RWPE1 (cell line): ENCODE measurements around the gene OTOGL.

Source experiments
- CTCF ChIA-PET: fragments of 350-600 bp; sonication (Branson Sonifier 250); formaldehyde crosslinking; extraction: SDS; loops from one replicate; lab custom pipeline; 2021; lab: Yijun Ruan, JAX
- POLR2A ChIA-PET: fragments of 400-600 bp; formaldehyde crosslinking; extraction: SDS; loops from one replicate; lab custom pipeline; 2020; ENCODE audit warnings: antibody characterized with exemption; ENCODE audit not compliant: low non-redundant PET; lab: Yijun Ruan, JAX
- DNase-seq: peaks from one replicate; pipeline ENCODE4 v3.0.0; 2012; ENCODE audit warnings: low spot score
- H3K27ac ChIP-seq: fragments of 450-650 bp; 2 replicates; pipeline ENCODE4 v1.5.1; 2017
- TF ChIP-seq, protein P1 (sequence below): fragments of 450-650 bp; conservative IDR thresholded peaks from 2 replicates; pipeline ENCODE4 v1.5.1; 2017; ENCODE audit warnings: low read depth, mild to moderate bottlenecking

The OTOGL gene

DNA sequence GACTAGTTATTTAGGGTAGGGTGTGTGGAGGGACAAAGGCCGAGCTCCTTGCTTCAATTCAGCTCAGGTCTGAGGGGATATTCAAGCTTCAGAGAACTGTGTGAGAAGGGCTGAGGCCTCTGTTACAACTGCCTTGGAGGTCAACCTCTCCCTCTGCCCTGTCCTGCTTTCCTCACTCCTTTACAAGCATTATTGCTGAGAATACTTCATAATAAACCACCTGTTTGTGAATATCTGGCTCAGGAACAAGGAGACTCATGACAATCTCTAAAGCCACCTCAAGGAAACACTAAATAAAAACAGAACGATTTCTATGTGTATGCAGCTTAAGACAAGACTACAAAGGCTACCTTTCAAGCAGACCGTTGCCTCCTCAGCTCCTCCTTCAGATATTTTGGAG is 21.7 kb downstream of the OTOGL start:
- ChIA-PET POLR2A (no interaction called here), CTCF (interaction anchor here (0.7 kb wide), 2 partner anchors 182 to 885 kb away, joined by 3 read pairs; no protein-coding TSS in a partner anchor)
- DNase-seq, result no peak
- no peak overlapping the region for H3K27ac ChIP-seq
- TF ChIP-seq, protein P1, sequence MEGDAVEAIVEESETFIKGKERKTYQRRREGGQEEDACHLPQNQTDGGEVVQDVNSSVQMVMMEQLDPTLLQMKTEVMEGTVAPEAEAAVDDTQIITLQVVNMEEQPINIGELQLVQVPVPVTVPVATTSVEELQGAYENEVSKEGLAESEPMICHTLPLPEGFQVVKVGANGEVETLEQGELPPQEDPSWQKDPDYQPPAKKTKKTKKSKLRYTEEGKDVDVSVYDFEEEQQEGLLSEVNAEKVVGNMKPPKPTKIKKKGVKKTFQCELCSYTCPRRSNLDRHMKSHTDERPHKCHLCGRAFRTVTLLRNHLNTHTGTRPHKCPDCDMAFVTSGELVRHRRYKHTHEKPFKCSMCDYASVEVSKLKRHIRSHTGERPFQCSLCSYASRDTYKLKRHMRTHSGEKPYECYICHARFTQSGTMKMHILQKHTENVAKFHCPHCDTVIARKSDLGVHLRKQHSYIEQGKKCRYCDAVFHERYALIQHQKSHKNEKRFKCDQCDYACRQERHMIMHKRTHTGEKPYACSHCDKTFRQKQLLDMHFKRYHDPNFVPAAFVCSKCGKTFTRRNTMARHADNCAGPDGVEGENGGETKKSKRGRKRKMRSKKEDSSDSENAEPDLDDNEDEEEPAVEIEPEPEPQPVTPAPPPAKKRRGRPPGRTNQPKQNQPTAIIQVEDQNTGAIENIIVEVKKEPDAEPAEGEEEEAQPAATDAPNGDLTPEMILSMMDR, result no peak

DNA sequence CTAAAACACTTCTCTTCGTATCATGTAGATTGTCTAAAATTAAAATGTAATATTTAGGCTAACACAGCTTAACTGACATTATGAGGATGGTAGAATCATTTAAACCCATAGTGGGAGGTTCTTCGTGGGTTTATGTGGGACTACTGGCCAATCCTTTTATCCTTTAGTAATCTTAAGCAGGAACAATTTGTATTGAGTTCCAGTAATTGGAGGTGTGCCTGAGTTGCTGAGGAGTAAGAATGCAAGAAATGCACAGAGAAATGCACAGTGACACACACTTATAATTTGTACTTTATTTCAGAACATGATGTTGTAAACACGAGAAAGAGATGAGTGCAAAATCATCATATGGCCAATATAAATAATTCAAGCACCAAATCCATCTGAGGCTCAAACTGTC is 22.3 kb downstream of the OTOGL start:
- no peak overlapping the region for H3K27ac ChIP-seq
- DNase-seq, result no peak
- ChIA-PET POLR2A (no interaction called here), CTCF (interaction anchor here (0.7 kb wide), 1 partner anchor 181 kb away, joined by 3 read pairs; no protein-coding TSS in a partner anchor)
- TF ChIP-seq, protein P1, result no peak

DNA sequence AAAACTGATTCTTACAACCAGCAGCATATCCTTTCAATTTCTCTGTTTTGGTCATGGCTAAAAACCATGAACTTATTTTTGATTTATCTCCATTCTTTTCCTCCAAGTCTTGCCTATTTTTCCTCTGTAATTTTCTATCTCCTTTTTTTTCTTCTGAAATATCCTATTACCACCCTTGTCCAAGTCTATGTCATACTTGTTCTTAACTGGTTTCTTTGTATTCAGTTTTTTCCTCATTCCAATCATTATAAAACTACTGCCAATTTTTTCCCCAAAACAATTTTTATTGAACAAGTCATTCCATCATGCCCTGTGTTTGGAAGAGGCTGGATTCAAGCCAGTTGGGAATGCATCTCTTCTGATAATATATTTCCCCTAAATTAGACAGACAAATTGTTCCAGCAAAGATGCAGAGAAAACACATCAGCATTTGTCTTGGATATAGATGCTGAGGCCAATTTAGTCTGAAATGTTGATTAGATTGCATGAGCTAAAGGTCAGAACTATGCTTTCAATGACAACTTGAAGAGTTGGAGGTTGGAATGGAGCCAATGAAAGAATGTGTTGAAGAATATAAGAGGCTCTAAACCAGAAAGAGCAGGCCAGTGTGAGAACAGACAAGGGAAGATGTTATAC is 30.7 kb downstream of the OTOGL start:
- ChIA-PET CTCF (no interaction called here), POLR2A (no interaction called here)
- no peak overlapping the region for H3K27ac ChIP-seq
- TF ChIP-seq, protein P1, result no peak
- no peak for DNase-seq

DNA sequence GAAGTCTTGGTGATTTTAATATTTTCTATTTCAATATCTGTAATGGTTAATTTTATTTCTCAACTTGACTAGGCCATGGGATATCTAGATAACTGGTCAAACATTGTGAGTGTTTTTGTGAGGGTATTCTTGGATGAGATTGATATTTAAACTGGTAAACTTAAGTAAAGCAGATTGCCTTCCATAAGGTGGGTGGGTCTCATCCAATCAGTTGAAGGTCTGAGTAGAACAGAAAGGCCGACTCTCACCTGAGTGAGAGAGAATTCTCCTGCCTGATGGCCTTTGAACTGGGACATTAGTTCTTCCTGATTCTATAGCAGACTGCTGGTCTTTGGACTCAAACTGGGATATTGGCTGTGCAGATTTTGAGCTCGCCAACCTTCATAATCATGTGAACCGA is 36.3 kb downstream of the OTOGL start:
- CTCF ChIA-PET, result no interaction called here
- POLR2A ChIA-PET, result no interaction called here

DNA sequence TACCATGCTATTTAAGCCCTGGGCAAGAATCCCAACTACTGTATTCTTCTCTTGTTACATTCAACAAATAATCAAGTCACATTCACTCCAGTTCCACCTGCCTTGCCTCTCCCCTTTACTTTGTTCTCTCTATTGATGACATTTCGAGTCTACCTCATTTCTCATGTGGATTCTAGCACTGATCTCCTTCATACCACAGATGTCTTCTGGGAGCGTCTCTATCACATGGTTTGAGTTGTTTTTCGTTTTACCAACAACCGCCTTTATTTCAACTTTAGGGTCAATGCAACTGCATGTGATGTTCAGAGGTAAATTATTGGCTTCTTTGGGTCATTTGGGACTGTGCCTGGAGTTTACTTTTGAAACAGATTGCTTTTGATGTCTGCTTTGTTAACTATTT is 40.7 kb downstream of the OTOGL start:
- ChIA-PET CTCF (no interaction called here), POLR2A (no interaction called here)
- H3K27ac ChIP-seq, result no peak overlapping the region
- TF ChIP-seq, protein P1, result no peak
- no peak for DNase-seq

More for the DNA sequence above, 36.3 kb downstream of the OTOGL start:
- DNase-seq, result no peak
- TF ChIP-seq, protein P1, result no peak
- H3K27ac ChIP-seq, result no peak overlapping the region

DNA sequence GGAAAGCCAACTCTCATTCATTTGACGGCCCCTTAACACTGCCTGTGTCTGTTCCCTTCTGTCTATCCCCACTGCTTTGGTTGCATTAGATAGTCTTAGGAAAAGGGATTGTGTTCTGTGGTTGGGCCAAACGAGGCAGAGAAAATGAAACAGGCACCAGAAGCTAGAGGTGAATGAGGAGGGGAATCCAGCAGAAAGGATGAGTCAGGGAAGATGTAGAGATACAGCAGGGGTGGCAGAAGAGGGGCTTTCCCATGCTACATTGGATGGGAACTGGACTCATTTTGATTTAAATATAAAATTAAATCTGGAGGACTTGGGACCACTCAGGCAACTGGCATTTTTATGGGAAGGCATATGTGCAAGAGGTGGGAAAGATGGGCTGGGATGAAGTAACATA is 43.3 kb downstream of the OTOGL start:
- DNase-seq, result no peak
- TF ChIP-seq, protein P1, result no peak
- CTCF ChIA-PET, result no interaction called here
- no peak overlapping the region for H3K27ac ChIP-seq
- POLR2A ChIA-PET, result no interaction called here
